Mesenchymal stem cell (in vitro differentiated cells and primary cell): ENCODE measurements around the gene MCCC2.
"Not testable (repeated sequence)": the region's sequence is repeated elsewhere in the genome, so short reads cannot be mapped to it uniquely, and the experiment has no call there.

ENCODE experiments used
- DNase-seq: peaks from one replicate; pipeline ENCODE4 v3.0.0-alpha.2; 2013
- H2AFZ ChIP-seq: one replicate; pipeline ENCODE4 v1.6.1; 2013; ENCODE audit warnings: low read depth, mild to moderate bottlenecking, control low read depth, inconsistent platforms, low read length, moderate library complexity
- H2AK5ac ChIP-seq: 2 replicates; pipeline ENCODE4 v1.6.1; 2013; ENCODE audit warnings: low read length, moderate library complexity, mild to moderate bottlenecking, inconsistent platforms; ENCODE audit not compliant: severe bottlenecking
- H2BK120ac ChIP-seq: one replicate; pipeline ENCODE4 v1.6.1; 2013; ENCODE audit warnings: low read depth, mild to moderate bottlenecking, inconsistent platforms, low read length, moderate library complexity
- H2BK12ac ChIP-seq, 2 experiments: one replicate each; pipeline ENCODE4 v1.6.1; 2013; ENCODE audit warnings: inconsistent platforms in 2 of 2, low read length in 2 of 2, mild to moderate bottlenecking in 2 of 2, moderate library complexity in 2 of 2, control low read depth in 1 of 2
- H2BK15ac ChIP-seq: one replicate; pipeline ENCODE4 v1.6.1; 2013; ENCODE audit warnings: mild to moderate bottlenecking, low read depth, inconsistent platforms; ENCODE audit not compliant: poor library complexity, severe bottlenecking
- H2BK5ac ChIP-seq: 2 replicates; pipeline ENCODE4 v1.6.1; 2013; ENCODE audit warnings: low read depth, mild to moderate bottlenecking, low read length, control low read depth, inconsistent platforms; ENCODE audit not compliant: poor library complexity, severe bottlenecking
- H3K14ac ChIP-seq, 2 experiments: one replicate each; pipeline ENCODE4 v1.6.1; 2013; ENCODE audit warnings: inconsistent platforms in 2 of 2, low read length in 2 of 2, control low read depth in 1 of 2, mild to moderate bottlenecking in 1 of 2, moderate library complexity in 1 of 2
- H3K18ac ChIP-seq, 2 experiments: one replicate each; pipeline ENCODE4 v1.6.1; 2013; ENCODE audit warnings: inconsistent platforms in 2 of 2, low read length in 2 of 2, control low read depth in 1 of 2, low read depth in 1 of 2, mild to moderate bottlenecking in 1 of 2
- H3K23ac ChIP-seq, 2 experiments: one replicate each; pipeline ENCODE4 v1.6.1; 2013; ENCODE audit warnings: inconsistent platforms in 2 of 2, low read length in 2 of 2, mild to moderate bottlenecking in 2 of 2, moderate library complexity in 2 of 2, control low read depth in 1 of 2
- H3K27ac ChIP-seq: 2 replicates; pipeline ENCODE4 v1.5.1; 2013; ENCODE audit warnings: mild to moderate bottlenecking, moderate library complexity, low read length, control low read depth, inconsistent platforms; ENCODE audit not compliant: poor library complexity, severe bottlenecking
- H3K27me3 ChIP-seq, 2 experiments: 2 replicates each; pipeline versions ENCODE4 v1.6.1 to v1.7.0; 2013; ENCODE audit warnings: low read length in 2 of 2, mild to moderate bottlenecking in 2 of 2, moderate library complexity in 2 of 2, control low read depth in 1 of 2, inconsistent platforms in 1 of 2; ENCODE audit not compliant: control insufficient read depth in 1 of 2, insufficient read depth in 1 of 2
- H3K36me3 ChIP-seq, 2 experiments: 2 replicates each; pipeline versions ENCODE4 v1.6.1 to v1.7.0; 2013; ENCODE audit warnings: low read length in 2 of 2, control low read depth in 1 of 2, inconsistent platforms in 1 of 2, low read depth in 1 of 2, mild to moderate bottlenecking in 1 of 2; ENCODE audit not compliant: insufficient read depth in 2 of 2, control insufficient read depth in 1 of 2
- H3K4ac ChIP-seq, 2 experiments: one replicate each; pipeline ENCODE4 v1.6.1; 2013; ENCODE audit warnings: inconsistent platforms in 2 of 2, low read length in 2 of 2, mild to moderate bottlenecking in 2 of 2, moderate library complexity in 2 of 2, control low read depth in 1 of 2, low read depth in 1 of 2
- H3K4me1 ChIP-seq: 2 replicates; pipeline ENCODE4 v1.6.1; 2013; ENCODE audit warnings: low read depth, low read length, control low read depth; ENCODE audit not compliant: control insufficient read depth, insufficient read depth
- H3K4me2 ChIP-seq: 2 replicates; pipeline ENCODE4 v1.6.1; 2013; ENCODE audit warnings: low read length, mild to moderate bottlenecking, inconsistent platforms; ENCODE audit not compliant: poor library complexity, severe bottlenecking
- H3K4me3 ChIP-seq, 2 experiments: 2 replicates each; pipeline versions ENCODE4 v1.5.1 to v1.7.0; 2013; ENCODE audit warnings: low read length in 2 of 2, mild to moderate bottlenecking in 2 of 2, control low read depth in 1 of 2, low read depth in 1 of 2; ENCODE audit not compliant: insufficient read depth in 1 of 2
- H3K79me1 ChIP-seq: replicated peaks from 2 replicates; pipeline ENCODE4 v1.6.1; 2013; ENCODE audit warnings: mild to moderate bottlenecking, control low read depth, low read length, inconsistent platforms; ENCODE audit not compliant: poor library complexity, severe bottlenecking
- H3K9ac ChIP-seq: 2 replicates; pipeline ENCODE4 v1.7.0; 2013; ENCODE audit warnings: mild to moderate bottlenecking, low read length, moderate library complexity
- H3K9me3 ChIP-seq: 2 replicates; pipeline ENCODE4 v1.7.0; 2013; ENCODE audit warnings: mild to moderate bottlenecking, low read length; ENCODE audit not compliant: control insufficient read depth
- H4K8ac ChIP-seq: one replicate; pipeline ENCODE4 v1.6.1; 2013; ENCODE audit warnings: inconsistent platforms, mild to moderate bottlenecking, low read length, moderate library complexity
- H4K91ac ChIP-seq: one replicate; pipeline ENCODE4 v1.6.1; 2013; ENCODE audit warnings: mild to moderate bottlenecking, low read length, inconsistent platforms
- WGBS: methylation state at CpG from one replicate; pipeline ENCODE4 v1.1.7; 2013; ENCODE audit warnings: mixed read lengths; 5-methylcytosine and 5-hydroxymethylcytosine counted together

The MCCC2 gene

DNA sequence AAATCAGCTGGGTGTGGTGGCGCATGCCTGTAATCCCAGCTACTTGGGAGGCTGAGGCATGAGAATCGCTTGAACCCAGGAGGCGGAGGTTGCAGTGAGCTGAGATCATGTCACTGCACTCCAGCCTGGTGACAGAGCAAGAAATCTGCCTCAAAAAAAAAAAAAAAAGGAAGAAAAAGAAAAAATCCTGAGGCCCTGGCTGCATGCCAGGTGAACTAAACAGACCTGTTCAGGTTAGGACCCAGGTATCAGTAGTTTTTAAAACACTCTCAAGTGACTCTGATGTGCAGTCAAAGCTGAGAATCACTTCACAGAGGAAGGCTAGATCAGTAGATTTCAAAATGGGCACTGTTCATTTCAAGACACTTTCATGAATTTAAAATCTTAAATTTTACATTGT, 77.5 kb downstream of the MCCC2 start:
- not testable (repeated sequence) for H3K9ac ChIP-seq, H2BK5ac ChIP-seq, H3K79me1 ChIP-seq, H3K23ac ChIP-seq, H3K18ac ChIP-seq, H3K9me3 ChIP-seq, H3K14ac ChIP-seq, DNase-seq, H2BK120ac ChIP-seq, H2BK12ac ChIP-seq, H3K4me1 ChIP-seq, H2AFZ ChIP-seq, H4K91ac ChIP-seq, H3K27ac ChIP-seq, H3K36me3 ChIP-seq, H2BK15ac ChIP-seq, H3K27me3 ChIP-seq, H3K4ac ChIP-seq, H3K4me2 ChIP-seq, H2AK5ac ChIP-seq, H3K4me3 ChIP-seq, H4K8ac ChIP-seq
- WGBS, result 97% methylated on average over 3 of the region's 3 CpGs

DNA sequence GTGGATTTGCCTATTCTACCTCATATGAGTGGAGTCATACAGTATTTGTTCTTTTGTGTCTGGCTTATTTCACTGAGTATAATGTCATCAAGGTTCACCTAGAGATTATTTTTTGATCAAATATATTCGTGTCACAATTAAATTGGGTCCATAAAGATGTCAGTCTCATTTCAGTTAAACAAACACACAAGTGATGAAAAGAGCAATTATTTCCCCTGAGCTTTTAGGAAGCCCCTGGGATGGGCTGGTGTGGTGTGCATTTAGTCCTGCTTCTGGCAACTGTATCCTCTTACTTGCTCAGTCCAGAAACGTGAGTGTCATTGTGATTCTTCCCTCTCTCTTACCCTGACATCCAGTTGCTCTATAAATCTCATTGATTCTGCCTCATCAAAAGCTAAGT, 79.2 kb downstream of the MCCC2 start:
- H2AFZ ChIP-seq, result no peak overlapping the region
- H3K9me3 ChIP-seq, result no peaks in the 10 kb centered on the region
- H3K14ac ChIP-seq, result no peak overlapping the region
- H3K18ac ChIP-seq, result no peak overlapping the region
- no peak overlapping the region for H3K23ac ChIP-seq
- no peak overlapping the region for H2BK15ac ChIP-seq
- no peak overlapping the region for H3K4me3 ChIP-seq
- no peak overlapping the region for H3K4me2 ChIP-seq
- no peaks in the 10 kb centered on the region for H3K36me3 ChIP-seq
- H3K4me1 ChIP-seq, result no peaks in the 10 kb centered on the region
- H2BK5ac ChIP-seq, result no peak overlapping the region
- H3K27me3 ChIP-seq, result peaks cover 0 to under 1% of the 10 kb centered on the region in 2 experiments
- no peak overlapping the region for H4K8ac ChIP-seq
- no peak overlapping the region for H3K4ac ChIP-seq
- no peak overlapping the region for H2AK5ac ChIP-seq
- H3K27ac ChIP-seq, result no peak overlapping the region
- WGBS, result 61% methylated on average over 1 of the region's 2 CpGs
- no peak overlapping the region for H2BK120ac ChIP-seq
- no peak overlapping the region for H4K91ac ChIP-seq
- no peak overlapping the region for H3K9ac ChIP-seq
- no peaks in the 10 kb centered on the region for H3K79me1 ChIP-seq
- H2BK12ac ChIP-seq, result no peak overlapping the region
- DNase-seq, result no peak

DNA sequence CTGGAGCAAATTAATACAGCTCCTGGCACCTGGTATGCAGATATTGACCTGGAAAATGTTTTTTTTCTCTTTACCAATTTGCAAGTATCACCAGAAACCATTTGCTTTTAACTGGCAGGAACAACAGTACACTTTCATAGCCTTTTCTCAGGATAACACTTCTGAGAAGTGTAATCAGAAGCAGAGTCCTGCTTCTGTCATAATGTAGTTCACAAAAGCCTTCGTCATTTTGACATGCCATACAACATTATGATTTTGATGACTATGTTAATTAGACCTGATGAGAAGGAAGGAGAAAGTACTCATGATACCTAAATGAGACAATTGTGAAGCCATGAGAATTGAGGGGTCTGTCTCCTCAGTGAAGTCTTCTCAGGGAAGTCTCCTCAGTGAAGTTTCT, 90.8 kb downstream of the MCCC2 start:
- DNase-seq, result no peak
- no peaks in the 10 kb centered on the region for H3K4me1 ChIP-seq
- no peak overlapping the region for H3K14ac ChIP-seq
- no peak overlapping the region for H2AFZ ChIP-seq
- H4K8ac ChIP-seq, result no peak overlapping the region
- no peak overlapping the region for H3K4me2 ChIP-seq
- H3K79me1 ChIP-seq, result no peaks in the 10 kb centered on the region
- no peaks in the 10 kb centered on the region for H3K36me3 ChIP-seq
- peaks cover 31 to 34% of the 10 kb centered on the region in 2 experiments for H3K27me3 ChIP-seq
- H3K9ac ChIP-seq, result no peak overlapping the region
- H2BK5ac ChIP-seq, result no peak overlapping the region
- H2BK12ac ChIP-seq, result no peak overlapping the region
- no peak overlapping the region for H2AK5ac ChIP-seq
- no peak overlapping the region for H3K23ac ChIP-seq
- WGBS, result no CpG with 5 or more reads among the region's 1 CpG
- no peak overlapping the region for H3K4ac ChIP-seq
- H3K9me3 ChIP-seq, result no peaks in the 10 kb centered on the region
- H4K91ac ChIP-seq, result no peak overlapping the region
- H2BK120ac ChIP-seq, result no peak overlapping the region
- no peak overlapping the region for H2BK15ac ChIP-seq
- no peak overlapping the region for H3K27ac ChIP-seq
- H3K4me3 ChIP-seq, result no peak overlapping the region
- no peak overlapping the region for H3K18ac ChIP-seq

DNA sequence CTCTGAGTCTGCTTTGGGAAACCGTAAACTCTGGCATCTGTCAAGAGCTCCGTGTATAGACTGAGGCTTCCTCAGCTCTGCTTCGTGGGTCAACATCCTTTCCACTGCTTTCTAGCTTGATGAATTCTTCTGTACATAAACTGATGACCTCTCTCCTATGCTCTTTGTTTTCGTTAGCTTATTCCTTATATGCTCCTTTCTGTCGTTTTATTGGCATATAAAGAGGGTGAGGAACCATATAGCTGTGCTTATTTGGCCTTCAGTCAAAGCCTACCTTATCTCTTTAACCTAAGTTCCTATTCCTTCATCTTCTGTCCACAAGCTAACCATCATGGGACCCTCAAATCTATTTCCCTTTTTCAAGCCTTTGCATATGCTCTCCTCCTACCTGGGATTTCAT, 92.6 kb downstream of the MCCC2 start:
- Histone ChIP-seq H2BK12ac (no peak overlapping the region), H3K36me3 (no peaks in the 10 kb centered on the region), H3K27me3 (peaks cover 33 to 39% of the 10 kb centered on the region in 2 experiments), H3K9me3 (no peaks in the 10 kb centered on the region), H3K9ac (no peak overlapping the region), H2AFZ (no peak overlapping the region), H2BK15ac (no peak overlapping the region), H3K4me2 (no peak overlapping the region), H2BK5ac (no peak overlapping the region), H3K18ac (no peak overlapping the region), H3K14ac (no peak overlapping the region), H3K23ac (no peak overlapping the region), H3K4me1 (no peaks in the 10 kb centered on the region), H3K79me1 (no peaks in the 10 kb centered on the region), H4K8ac (no peak overlapping the region), H4K91ac (no peak overlapping the region), H3K4ac (no peak overlapping the region), H2BK120ac (no peak overlapping the region), H2AK5ac (no peak overlapping the region), H3K4me3 (no peak overlapping the region), H3K27ac (no peak overlapping the region)
- WGBS, result 69% methylated on average over 5 of the region's 5 CpGs
- DNase-seq, result no peak
